ENCODE data around the gene GLOD5. TPM values are rescaled to one million over a fixed set of nuclear protein-coding genes. Genes with fewer than 3 reads are reported as not detected.

Gene GLOD5
- total RNA-seq, 1 experiment from 2014 or later: not detected

DNA sequence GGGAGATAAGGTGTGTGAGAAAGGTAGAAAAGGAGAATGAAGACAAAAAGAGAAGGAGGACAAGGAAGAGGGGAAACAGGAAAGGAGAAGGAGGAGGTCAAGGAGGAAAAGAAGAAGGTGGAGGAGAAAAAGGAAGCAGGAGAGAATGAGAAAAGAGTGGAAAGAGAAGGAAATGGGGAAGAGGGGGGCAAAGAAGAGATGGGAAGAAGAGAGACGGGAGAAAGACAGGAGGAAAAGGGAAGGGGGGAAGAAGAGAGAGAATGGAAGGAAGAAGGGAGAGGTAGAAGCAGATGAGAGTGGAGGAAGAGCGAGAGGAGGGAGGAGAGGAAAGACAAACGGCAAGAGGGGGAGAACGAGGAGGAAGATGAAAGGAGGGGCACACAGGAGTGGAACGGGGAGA lies 28.9 kb downstream of the GLOD5 start:
- DNase-seq (ENCODE audit: low read depth, low spot score) (no peak), ATAC-seq (no peak)
- intact Hi-C loops (cut with micrococcal nuclease; ENCODE audit: unreplicated experiment): no loop called here
- BruUV-seq (replicated peaks): no TSS peak
- ChIA-PET CTCF (no interaction called here), POLR2A (no interaction called here)
- Histone ChIP-seq H3K4me1 (ENCODE audit: control insufficient read depth, insufficient read depth, low read length) (0 out of 2 replicates have a peak, but pooled peaks cover 4% of the 10 kb centered on the region), H3K4me3 (ENCODE audit: low read depth in 2 of 2, low read length in 2 of 2) (no peak overlapping the region), H3K9me3 (ENCODE audit: control insufficient read depth, insufficient read depth, low read depth, low read length) (no peaks in the 10 kb centered on the region), H3K27me3 (ENCODE audit: control insufficient read depth, insufficient read depth, low read length) (no peaks in the 10 kb centered on the region), H3K36me3 (ENCODE audit: control insufficient read depth, insufficient read depth, low read length) (no peaks in the 10 kb centered on the region), H3K27ac (ENCODE audit: low read length) (no peak overlapping the region)
- in situ Hi-C loops (cut with HindIII; ENCODE audit: low pct_unique_long_range_greater_than_20kb, low sequenced_read_pairs): no loop called here
- TF ChIP-seq, protein P1, sequence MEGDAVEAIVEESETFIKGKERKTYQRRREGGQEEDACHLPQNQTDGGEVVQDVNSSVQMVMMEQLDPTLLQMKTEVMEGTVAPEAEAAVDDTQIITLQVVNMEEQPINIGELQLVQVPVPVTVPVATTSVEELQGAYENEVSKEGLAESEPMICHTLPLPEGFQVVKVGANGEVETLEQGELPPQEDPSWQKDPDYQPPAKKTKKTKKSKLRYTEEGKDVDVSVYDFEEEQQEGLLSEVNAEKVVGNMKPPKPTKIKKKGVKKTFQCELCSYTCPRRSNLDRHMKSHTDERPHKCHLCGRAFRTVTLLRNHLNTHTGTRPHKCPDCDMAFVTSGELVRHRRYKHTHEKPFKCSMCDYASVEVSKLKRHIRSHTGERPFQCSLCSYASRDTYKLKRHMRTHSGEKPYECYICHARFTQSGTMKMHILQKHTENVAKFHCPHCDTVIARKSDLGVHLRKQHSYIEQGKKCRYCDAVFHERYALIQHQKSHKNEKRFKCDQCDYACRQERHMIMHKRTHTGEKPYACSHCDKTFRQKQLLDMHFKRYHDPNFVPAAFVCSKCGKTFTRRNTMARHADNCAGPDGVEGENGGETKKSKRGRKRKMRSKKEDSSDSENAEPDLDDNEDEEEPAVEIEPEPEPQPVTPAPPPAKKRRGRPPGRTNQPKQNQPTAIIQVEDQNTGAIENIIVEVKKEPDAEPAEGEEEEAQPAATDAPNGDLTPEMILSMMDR (IDR thresholded peaks at IDR 0.05): no peak
- no peak for TF ChIP-seq TCF7L2 (IDR thresholded peaks at IDR 0.05; ENCODE audit: low read depth, low read length)
- no peak for TF ChIP-seq SIN3A (IDR thresholded peaks at IDR 0.05; ENCODE audit: borderline replicate concordance, insufficient read depth, low read depth, low read length)
- TF ChIP-seq, protein P2, sequence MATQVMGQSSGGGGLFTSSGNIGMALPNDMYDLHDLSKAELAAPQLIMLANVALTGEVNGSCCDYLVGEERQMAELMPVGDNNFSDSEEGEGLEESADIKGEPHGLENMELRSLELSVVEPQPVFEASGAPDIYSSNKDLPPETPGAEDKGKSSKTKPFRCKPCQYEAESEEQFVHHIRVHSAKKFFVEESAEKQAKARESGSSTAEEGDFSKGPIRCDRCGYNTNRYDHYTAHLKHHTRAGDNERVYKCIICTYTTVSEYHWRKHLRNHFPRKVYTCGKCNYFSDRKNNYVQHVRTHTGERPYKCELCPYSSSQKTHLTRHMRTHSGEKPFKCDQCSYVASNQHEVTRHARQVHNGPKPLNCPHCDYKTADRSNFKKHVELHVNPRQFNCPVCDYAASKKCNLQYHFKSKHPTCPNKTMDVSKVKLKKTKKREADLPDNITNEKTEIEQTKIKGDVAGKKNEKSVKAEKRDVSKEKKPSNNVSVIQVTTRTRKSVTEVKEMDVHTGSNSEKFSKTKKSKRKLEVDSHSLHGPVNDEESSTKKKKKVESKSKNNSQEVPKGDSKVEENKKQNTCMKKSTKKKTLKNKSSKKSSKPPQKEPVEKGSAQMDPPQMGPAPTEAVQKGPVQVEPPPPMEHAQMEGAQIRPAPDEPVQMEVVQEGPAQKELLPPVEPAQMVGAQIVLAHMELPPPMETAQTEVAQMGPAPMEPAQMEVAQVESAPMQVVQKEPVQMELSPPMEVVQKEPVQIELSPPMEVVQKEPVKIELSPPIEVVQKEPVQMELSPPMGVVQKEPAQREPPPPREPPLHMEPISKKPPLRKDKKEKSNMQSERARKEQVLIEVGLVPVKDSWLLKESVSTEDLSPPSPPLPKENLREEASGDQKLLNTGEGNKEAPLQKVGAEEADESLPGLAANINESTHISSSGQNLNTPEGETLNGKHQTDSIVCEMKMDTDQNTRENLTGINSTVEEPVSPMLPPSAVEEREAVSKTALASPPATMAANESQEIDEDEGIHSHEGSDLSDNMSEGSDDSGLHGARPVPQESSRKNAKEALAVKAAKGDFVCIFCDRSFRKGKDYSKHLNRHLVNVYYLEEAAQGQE (IDR thresholded peaks at IDR 0.05; ENCODE audit: insufficient read depth in 1 of 2, low read depth in 2 of 2, low read length in 1 of 2): no peak
- no peak for TF ChIP-seq POLR2AphosphoS5 (IDR thresholded peaks at IDR 0.05; ENCODE audit: low read depth, low read length)

DNA sequence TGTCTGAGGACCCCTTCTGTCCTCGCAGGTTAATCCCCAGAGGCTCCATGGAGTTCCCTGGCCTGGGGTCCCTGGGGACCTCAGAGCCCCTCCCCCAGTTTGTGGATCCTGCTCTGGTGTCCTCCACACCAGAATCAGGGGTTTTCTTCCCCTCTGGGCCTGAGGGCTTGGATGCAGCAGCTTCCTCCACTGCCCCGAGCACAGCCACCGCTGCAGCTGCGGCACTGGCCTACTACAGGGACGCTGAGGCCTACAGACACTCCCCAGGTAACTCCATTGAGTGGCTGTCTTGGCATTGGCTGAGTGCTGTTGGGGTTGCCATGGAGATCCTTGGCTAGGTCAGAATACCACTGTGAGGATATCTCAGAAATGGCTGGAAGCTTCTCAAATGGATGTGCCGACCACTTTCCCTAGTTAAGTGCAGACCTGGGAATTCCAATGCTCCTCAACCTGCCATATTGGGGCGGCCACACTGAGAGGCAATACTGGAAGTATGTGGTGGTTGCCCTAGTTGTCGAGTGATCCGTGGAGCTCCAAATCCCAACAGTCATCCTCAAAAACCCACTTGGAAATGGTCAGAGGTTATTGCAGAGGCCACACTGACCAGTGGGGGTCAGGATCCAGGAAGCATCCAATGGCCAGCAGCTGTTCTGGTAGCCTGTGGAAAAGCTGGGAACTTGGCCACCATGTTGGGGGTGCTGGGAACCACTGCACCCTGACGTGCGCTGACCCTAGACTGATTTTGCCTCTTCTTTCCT lies 29.7 kb downstream of the GLOD5 start:
- ATAC-seq (no peak), DNase-seq (ENCODE audit: low read depth, low spot score) (no peak)
- 0 out of 2 replicates have a peak, but pooled peaks cover 4% of the 10 kb centered on the region for H3K4me1 ChIP-seq (ENCODE audit: control insufficient read depth, insufficient read depth, low read length)
- no peak overlapping the region for H3K4me3 ChIP-seq (ENCODE audit: low read depth in 2 of 2, low read length in 2 of 2)
- no peaks in the 10 kb centered on the region for H3K36me3 ChIP-seq (ENCODE audit: control insufficient read depth, insufficient read depth, low read length)
- H3K9me3 ChIP-seq (ENCODE audit: control insufficient read depth, insufficient read depth, low read depth, low read length): no peaks in the 10 kb centered on the region
- no peaks in the 10 kb centered on the region for H3K27me3 ChIP-seq (ENCODE audit: control insufficient read depth, insufficient read depth, low read length)
- intact Hi-C loops (cut with micrococcal nuclease; ENCODE audit: unreplicated experiment): no loop called here
- TF ChIP-seq SIN3A (IDR thresholded peaks at IDR 0.05; ENCODE audit: borderline replicate concordance, insufficient read depth, low read depth, low read length) (no peak), POLR2AphosphoS5 (IDR thresholded peaks at IDR 0.05; ENCODE audit: low read depth, low read length) (no peak), TCF7L2 (IDR thresholded peaks at IDR 0.05; ENCODE audit: low read depth, low read length) (no peak)
- TF ChIP-seq, protein P2 (IDR thresholded peaks at IDR 0.05; ENCODE audit: insufficient read depth in 1 of 2, low read depth in 2 of 2, low read length in 1 of 2): no peak
- TF ChIP-seq, protein P1 (IDR thresholded peaks at IDR 0.05): no peak
- H3K27ac ChIP-seq (ENCODE audit: low read length): no peak overlapping the region
- in situ Hi-C loops (cut with HindIII; ENCODE audit: low pct_unique_long_range_greater_than_20kb, low sequenced_read_pairs): no loop called here
- ChIA-PET POLR2A (no interaction called here), CTCF (interaction anchor here (0.6 kb wide), 1 partner anchor 155 kb away, joined by 4 read pairs; no protein-coding TSS in a partner anchor)
- no TSS peak for BruUV-seq (replicated peaks)

Data from Panc1 (cell line).